ENCODE results near the gene MINK1.

DNA sequence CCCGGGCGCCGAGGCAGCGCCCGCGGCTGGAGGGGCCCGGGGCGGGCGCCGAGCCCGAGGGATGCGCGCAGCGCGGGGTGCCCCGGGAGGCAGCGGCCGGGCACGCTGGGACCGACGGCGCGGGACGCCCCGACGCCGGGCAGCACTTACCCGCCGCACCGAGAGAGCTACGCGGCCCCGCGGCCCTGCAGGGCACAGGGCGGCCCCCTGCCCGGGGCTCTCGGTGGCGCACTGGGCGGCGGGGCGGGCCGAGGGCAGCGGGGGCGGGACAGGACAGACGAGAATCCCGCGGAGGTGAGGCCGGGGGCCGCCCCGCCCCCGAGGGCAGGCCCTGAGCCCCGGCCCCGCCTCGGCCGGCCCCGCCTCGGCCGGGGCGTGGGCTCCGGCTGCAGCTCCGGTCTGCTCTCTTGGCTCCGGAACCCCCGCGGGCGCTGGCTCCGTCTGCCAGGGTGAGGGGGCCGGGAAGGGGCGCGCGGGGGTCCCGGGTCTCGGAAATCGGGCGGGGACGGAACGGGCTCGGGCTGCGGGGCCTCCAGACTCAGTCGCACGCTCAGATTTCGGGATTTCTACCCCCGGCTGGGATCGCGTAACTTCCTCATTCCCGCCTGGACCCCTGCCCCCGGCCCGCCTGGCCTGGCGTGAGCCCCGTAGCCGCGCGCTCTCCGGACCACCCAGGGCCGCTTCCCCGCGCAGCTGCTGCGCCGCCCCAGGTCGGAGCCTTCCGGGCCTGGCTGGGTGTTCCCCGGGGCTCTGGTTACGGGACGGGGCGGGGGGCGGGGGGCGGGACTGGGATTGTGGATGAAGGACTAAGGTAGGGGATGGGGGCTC lies 26.1 kb upstream of the MINK1 start, which contains the start of gene PLD2:
- no peak for TF ChIP-seq CTCF (conservative IDR thresholded peaks at IDR 0.05)
- TF ChIP-seq ZFX (IDR thresholded peaks at IDR 0.05): peak; percentile 85; the same call in 1 of the 2 replicates
